ENCODE data around the gene STON1.

- no peak for TF ChIP-seq CEBPB (IDR thresholded peaks at IDR 0.05)
- TF ChIP-seq YY1 (IDR thresholded peaks at IDR 0.05; ENCODE audit: low read depth) = no peak
- TF ChIP-seq CREB1 (IDR thresholded peaks at IDR 0.05; ENCODE audit: low read depth) = no peak
- TF ChIP-seq MAX (IDR thresholded peaks at IDR 0.05) = no peak
- no peak for TF ChIP-seq RAD21 (IDR thresholded peaks at IDR 0.05; ENCODE audit: low read depth)
- TF ChIP-seq FOXM1 (IDR thresholded peaks at IDR 0.05; ENCODE audit: borderline replicate concordance, low read depth) = no peak
These were observed 87.7 kb downstream of the STON1 start, which contains the start of gene GTF2A1L for GRCh38 chr2:48617618-48618017.
